GM12873 (cell line): Measurements from ENCODE around the gene APOL3.

Source experiments
- CTCF ChIP-seq: IDR thresholded peaks from 2 replicates; pipeline ENCODE4 v1.5.1; 2012; ENCODE audit warnings: low read depth, mild to moderate bottlenecking, moderate library complexity, low read length, control low read depth; ENCODE audit not compliant: insufficient read depth; ENCODE audit errors: missing control alignments

The APOL3 gene

GRCh38 chr22:36117053-36117554, 43.5 kb downstream of the APOL3 start:
- no peak for TF ChIP-seq CTCF

GRCh38 chr22:36116127-36116526, 44.4 kb downstream of the APOL3 start:
- TF ChIP-seq CTCF = no peak

- TF ChIP-seq CTCF = no peak
Measured at GRCh38 chr22:36113121-36113520, 47.4 kb downstream of the APOL3 start.

- no peak for TF ChIP-seq CTCF
Measured at GRCh38 chr22:36111316-36111715, 49.2 kb downstream of the APOL3 start.

GRCh38 chr22:36110306-36110881, 50.2 kb downstream of the APOL3 start:
- TF ChIP-seq CTCF = no peak

GRCh38 chr22:36107436-36107835, 53.1 kb downstream of the APOL3 start:
- no peak for TF ChIP-seq CTCF

GRCh38 chr22:36106910-36107309, 53.6 kb downstream of the APOL3 start:
- no peak for TF ChIP-seq CTCF
